DOHH2 (cell line): ENCODE measurements around the gene PDE9A.

Experiments
- CTCF ChIP-seq: fragments of 200-600 bp; sonication (generic); IDR thresholded peaks from one replicate; pipeline ENCODE4 v1.5.1; 2014; ENCODE audit warnings: antibody characterized with exemption, mild to moderate bottlenecking, low read depth, low read length; ENCODE audit not compliant: poor library complexity, severe bottlenecking
- EZH2phosphoT487 ChIP-seq: fragments of 200-600 bp; sonication (generic); IDR thresholded peaks from 2 replicates; pipeline ENCODE4 v1.6.1; 2017; ENCODE audit warnings: borderline replicate concordance, mild to moderate bottlenecking, antibody characterized with exemption, low read length, moderate library complexity, mixed read lengths

DNA sequence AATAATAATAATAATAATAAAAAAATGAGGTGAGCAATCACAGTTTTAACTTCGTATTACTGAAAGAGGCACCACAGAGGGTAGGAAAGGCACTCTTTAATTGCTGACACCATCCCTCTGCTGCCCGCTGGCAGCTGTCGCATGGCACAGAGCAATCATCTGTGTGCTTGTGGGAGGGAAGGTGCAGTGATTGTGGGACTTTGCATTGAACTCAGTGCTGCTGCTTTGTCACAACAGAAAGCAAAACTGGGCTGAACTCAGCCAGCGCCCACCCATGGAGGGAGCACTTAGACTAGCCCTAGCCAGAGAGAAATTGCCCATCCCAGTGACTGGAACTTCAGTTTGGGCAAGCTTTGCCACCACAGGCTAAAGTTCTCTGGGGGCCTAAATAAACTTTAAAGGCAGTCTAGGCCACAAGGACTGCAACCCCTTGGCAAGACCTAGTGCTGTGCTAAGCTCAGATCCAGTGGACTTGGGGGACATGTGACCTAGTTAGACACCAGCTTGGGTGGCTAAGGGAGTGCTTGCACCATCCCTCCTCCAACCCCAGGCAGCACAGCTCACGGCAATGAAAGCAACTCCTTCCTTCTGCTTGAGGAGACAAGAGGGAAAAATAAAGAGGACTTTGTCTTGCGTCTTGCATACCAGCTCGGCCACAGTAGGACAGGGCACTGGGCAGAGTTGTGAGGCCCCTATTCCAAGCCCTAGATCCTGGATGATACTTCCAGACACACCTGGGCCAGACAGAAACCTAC, 166.6 kb downstream of the PDE9A start:
- no peak for TF ChIP-seq CTCF
- TF ChIP-seq EZH2phosphoT487: no peak
